ENCODE results near the gene RFX1. TPM values are rescaled to one million over a fixed set of nuclear protein-coding genes. Genes with fewer than 3 reads are reported as not detected.
A peak's percentile ranks its signal among the peaks of the same experiment; 100 is the strongest.
"Not testable (repeated sequence)": the region's sequence is repeated elsewhere in the genome, so short reads cannot be mapped to it uniquely, and the experiment has no call there.

Gene RFX1
- total RNA-seq, 1 donor from 2014 or later, result 4.3 TPM

DNA sequence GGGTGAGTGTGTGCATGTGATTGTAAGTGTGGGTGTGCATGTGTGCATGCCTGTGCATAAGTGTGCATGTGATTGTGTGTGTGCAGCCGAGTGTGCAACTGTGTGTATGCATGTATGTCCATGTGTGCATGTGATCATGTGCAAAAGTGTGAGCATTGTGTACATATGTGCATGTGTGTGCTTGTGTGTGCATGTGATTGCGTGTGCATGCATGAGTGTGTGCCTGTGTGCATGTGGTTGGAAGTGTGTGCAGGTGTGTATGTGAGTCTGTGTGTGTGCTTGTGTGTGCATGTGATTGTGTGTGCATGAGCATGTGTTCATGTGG lies 71.4 kb downstream of the RFX1 start:
- DNase-seq, result no peak

DNA sequence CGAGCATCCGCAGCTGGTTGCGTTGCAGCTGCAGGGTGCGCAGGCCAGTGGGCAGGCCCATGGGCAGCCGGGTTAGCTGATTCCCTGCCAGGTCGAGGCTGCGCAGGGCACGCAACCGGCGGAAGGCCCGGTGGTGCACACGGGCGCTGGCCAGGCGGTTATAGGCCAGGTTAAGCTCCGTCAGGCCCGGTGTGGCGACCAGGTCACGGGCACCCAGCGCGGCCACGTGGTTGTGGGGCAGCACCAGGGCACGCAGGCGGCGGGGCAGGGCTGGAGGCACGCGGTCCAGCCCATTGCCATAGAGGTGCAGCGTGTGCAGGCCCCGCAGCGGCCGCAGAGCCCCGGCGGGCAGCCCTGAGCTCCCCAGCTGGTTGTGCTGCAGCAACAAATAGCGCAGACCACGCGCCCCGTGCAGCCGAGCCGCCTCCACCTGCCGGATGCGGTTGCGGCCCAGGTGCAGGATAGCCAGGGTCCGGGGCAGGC lies 73.2 kb downstream of the RFX1 start:
- no peak for DNase-seq

DNA sequence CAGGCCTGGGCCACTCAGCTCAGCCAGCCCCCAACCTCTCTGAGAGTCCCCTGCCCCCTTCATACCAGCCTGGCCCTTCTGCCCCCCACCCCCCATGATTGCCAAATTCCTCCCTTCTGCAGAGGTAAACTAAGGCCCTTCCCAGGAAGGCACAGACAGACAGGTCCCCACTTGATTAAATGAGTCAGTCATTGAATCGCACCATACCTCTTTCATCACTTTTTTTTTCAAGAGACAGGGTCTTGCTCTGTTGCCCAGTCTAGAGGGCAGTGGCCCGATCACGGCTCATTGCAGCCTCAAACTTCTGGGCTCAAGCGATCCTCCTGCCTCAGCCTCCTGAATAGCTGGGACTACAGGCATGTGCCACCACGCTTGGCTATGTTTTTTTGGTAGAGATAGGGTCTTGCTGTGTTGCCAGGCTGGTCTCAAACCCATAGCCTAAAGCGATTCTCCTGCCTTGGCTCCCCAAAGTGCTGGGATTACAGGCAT lies 73.9 kb downstream of the RFX1 start:
- no peak for DNase-seq

DNA sequence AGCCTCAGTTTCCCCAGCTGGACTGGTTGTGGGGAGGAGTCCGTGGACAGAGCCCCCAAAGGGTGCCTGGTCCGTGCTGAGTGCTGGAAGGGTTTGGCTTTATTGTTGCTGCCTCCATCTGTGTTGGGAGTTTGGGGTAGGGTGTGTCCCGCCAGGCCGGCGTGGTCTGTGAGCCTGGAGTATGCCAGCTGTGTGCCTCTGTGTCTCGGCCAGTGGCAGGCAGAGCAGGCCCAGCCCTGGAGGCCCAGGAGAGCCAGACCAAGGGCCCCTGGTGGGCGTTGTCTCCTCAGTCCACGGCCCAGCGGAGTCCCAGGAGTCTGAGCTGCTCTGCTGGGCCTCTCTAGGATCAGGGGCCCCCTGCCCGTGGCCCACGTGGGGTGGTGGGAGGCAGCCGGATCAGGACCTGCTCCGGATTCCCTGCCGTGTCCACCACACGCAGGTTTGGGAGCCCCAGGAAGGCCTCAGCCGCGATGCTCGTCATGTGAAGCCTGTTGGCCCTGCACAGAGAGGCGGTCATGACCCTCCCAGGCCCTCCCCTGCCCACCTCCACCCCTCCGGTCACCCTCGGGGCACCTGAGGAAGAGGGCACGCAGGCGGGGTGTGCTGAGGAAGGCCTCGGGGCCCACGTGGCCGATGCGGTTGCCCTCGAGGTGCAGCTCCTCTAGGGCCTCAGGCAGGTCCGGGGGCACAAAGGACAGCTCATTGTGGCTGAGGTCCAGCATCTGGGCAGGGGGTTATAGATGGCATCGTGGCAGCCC lies 74.5 kb downstream of the RFX1 start:
- no peak for DNase-seq

DNA sequence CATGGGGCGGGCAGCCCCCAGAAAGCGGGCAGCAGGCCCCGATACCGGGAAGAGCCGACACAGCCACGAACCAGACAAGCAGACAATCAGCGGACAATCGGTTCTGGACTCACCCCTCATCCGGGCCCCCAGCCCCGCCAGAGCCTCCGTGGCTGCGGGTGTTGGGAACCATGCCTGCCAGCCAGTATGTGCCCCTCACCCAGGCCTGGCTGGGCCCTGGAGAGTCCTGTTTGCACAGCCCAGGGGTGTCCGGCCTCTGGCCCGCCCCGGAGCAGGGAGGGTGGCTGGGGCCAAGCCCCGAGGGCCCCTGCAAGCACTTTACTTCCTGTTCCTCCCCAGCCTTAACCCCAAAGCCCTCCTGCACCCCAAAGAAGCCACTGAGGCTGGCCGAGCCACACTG lies 75.7 kb downstream of the RFX1 start:
- no peak for DNase-seq

DNA sequence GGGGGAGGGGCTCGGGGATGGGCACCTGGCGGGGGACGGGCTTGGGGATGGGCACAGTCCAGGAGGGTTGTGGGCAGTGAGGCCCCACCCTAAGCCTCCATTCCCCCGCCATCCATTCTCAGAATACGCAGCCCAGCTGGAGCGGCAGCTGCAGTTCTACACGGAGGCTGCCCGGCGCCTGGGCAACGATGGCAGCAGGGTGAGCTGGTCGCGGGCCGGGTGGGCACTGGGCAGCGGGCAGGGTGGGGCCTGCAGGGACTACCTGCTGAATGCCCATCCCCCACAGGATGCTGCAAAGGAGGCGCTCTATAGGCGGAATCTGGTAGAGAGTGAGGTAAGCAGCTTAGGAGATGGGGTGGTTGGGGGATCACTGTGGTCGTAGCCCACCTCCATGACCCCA lies 76.2 kb downstream of the RFX1 start:
- no peak for DNase-seq

DNA sequence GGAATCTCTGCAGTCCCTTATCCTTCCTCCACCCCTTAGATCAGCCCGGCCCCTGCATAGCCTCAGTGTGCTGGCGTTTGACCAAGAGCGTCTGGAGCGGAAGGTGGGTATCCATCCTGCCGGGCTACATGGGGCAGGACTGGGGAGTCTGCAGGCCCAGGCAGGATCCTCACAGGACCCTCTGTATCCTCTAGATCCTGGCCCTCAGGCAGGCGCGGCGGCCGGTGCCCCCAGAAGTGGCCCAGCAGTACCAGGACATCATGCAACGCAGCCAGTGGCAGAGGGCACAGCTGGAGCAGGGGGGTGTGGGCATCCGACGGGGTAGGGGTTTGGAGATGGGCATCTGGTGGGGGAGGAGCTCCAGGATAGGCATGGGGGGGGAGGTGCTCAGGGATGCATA lies 76.8 kb downstream of the RFX1 start:
- no peak for DNase-seq

DNA sequence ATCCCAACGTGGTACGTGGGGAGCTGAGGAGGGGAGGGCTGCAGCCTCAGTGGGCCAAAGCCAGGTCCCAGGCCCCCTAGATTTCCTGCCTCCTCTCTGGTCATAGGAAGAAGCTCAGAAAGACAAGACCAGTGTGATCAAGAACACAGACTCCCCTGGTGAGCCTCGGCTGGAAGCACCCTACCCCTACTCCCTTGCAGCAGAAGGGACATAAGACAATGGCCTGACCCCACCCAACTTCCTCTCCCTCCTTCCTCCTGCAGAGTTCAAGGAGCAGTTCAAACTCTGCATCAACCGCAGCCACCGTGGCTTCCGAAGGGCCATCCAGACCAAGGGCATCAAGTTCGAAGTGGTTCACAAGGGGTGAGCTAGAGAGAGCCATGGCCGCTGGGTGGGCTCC lies 79.4 kb downstream of the RFX1 start:
- no peak for DNase-seq

DNA sequence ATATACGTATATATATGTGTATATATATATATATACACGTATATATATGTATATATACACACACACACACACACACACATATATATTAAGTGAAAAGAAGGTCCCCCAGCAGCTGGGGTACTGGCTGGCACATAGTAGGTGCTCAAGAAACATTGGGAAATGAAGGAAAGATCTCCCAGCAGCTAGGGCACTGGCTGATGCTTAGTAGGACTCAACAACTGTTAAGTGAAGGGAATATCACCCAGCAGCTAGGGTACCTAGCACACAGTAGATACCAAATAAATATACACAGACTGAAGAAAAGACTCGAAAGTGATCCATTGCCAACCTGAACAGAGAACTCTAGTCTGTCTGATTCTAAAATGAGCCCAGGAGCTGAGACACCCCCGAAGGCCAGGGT lies 80.1 kb downstream of the RFX1 start:
- DNase-seq, result no peak

DNA sequence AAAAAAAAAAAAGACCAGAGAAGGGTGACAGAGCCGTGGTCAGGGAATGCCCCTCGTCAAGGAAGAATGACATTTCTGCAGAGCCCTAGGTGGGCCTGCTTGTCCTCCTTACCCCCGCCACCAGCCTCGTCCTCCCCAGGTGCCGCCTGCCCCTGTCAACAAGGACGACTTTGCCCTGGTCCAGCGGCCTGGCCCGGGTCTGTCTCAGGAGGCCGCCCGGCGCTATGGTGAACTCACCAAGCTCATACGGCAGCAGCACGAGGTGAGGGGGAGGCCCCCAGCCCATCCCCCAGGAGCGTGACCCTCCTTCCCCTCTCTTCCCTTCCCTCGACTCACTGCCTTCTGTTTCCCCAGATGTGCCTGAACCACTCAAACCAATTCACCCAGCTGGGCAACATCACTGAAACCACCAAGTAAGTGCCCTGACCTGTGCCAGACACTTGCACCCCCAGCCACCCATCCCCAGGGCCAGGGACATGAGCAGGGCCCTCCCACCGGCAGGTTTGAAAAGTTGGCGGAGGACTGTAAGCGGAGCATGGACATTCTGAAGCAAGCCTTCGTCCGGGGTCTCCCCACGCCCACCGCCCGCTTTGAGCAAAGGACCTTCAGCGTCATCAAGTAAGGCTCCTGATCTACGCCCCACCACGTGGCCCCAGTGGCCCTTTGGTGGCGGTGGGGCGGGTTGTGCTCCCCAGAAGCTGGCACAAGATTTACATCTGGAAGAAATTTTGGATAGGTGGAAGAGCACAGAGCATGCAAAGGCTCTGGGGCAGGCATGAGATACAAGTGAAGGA lies 82.7 kb downstream of the RFX1 start:
- DNase-seq, result no peak

DNA sequence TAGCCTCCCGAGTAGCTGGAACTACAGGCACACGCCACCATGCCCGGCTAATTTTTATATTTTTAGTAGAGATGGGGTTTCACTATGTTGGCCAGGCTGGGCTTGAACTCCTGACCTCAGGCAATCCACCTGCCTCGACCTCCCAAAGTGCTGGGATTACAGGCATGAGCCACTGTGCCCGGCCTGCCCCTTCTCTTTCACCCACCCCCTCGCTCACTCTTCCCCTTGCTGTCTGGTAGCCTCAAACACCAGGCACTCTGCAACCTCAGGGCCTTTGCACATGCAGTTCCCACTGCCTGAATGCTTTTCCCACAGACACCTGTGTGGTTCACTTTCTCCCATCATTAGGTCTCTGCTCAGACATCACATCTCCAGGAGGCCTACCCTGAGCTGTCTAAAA lies 84.0 kb downstream of the RFX1 start:
- not testable (repeated sequence) for DNase-seq

DNA sequence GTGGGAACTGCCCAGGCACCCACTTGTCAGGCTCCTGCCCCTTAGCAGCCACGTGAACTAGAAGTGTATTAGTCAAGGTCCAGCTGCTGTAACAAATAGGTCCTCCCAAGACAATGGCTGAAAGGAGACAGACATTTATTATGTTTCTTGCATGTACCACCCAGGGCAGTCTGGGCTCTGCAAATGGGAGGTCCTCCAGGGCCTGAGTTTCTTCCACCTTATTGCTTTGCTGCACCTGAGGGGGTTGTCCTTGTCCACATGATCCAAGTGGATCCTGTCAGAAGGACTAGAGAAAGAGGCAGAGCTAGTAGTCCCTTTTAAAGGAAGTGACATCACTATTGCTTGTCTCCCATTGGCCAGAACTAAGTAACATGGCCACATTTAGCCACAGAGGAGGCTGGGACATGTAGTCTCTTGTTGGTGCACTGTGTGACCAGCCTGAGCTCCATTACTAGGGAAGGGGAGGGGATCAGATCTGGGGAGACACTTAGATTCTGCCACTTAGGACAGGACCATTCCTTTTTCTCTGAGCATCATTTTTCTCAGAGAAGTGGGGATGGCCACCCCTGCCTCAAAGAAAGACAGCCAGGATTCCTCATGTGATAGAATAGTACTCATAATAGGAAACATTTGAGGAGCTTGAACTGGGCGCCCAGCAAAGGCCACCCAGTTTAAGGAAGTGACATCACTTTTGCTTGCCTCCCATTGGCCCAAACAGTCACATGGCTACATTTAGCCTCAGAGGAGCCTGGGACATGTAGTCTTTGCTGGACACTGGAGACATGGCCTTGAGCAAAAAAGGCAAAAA lies 85.0 kb downstream of the RFX1 start:
- peak; percentile 51 for DNase-seq

DNA sequence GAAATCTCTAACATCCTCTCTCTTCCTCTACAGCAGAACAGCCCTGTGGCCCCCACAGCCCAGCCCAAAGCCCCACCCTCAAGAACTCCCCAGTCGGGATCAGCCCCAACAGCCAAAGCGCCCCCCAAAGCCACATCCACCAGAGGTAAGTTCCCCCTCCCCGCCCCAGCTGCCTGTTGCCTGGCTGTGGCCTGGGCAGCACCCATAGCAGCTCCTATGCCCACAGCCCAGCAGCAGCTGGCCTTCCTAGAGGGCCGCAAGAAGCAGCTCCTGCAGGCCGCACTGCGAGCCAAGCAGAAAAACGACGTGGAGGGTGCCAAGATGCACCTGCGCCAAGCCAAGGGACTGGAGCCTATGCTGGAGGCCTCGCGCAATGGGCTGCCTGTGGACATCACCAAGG lies 85.6 kb downstream of the RFX1 start:
- no peak for DNase-seq

DNA sequence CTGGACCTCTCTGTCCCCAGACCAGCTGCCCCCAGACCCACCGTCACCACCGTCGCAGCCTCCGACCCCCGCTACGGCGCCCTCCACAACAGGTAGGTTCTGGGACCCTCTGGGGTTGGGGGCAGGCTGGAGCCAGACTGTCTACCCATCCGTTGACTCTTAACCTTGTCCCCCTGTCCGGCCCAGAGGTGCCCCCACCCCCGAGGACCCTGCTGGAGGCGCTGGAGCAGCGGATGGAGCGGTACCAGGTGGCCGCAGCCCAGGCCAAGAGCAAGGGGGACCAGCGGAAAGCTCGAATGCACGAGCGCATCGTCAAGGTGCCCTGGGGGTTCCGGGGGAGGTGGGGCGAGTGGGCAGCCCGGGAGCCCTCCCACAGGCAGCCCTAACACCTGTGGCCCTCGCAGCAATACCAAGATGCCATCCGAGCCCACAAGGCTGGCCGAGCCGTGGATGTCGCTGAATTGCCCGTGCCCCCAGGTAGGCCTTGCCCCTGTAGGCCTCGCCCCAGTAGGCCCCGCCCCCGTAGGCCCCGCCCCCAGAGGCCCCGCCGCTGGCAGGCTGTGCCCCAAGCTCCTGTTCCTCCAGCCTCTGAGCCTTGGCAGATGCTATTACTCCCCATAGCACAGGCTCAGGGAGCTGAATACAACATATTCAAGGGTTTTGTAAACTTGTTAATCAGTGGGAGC lies 87.3 kb downstream of the RFX1 start:
- DNase-seq, result no peak

DNA sequence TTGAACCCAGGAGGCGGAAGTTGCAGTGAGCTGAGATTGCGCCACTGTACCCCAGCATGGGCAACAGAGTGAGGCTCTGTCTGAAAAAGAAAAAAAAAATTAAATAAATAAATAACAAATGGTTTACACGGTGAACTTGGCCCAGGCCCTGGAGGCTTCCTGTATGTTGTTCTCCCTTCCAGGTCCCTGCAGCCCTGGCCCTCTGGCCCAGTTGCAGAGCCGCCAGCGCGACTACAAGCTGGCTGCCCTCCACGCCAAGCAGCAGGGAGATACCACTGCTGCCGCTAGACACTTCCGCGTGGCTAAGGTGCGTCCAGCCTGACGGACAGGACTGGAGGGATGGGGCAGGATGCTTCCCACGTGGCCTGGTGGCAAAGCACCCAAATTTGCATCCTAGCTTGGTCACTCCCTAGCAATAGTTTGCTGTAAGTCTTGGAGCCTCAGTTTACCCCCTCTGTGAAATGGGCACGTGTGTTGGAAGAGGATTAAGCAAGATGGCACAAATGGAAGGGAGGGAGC lies 88.2 kb downstream of the RFX1 start:
- no peak for DNase-seq

DNA sequence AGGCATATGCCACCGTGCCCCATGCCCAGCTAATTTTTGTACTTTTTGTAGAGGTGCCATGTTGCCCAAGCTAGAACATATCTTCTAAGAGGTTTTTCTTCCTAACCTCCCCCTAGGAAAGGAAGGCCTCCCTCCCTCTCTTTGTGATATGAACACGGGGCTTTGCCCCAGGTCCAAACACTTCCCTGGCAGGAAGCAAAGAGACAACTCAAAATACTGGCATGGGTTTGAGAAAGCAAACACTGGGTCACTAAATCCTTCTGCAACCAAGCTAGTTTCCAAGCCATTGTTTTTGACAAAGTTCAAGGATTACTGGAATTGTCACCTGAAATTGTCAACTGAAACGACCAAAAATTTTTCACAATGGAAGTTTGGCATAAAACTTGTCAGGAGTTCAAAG lies 91.3 kb downstream of the RFX1 start:
- no peak for DNase-seq

DNA sequence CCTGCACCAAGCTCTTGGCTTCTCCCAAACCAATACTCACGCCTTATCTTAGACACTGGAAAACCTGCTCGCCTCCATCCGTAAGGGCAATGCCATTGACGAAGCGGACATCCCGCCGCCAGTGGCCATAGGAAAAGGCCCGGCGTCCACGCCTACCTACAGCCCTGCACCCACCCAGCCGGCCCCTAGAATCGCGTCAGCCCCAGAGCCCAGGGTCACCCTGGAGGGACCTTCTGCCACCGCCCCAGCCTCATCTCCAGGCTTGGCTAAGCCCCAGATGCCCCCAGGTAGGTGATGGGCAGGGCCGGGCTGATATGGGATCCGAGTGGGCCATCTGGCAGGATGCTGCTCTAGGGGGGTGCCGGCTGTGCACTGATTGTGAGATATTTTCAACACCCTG lies 92.8 kb downstream of the RFX1 start:
- no peak for DNase-seq

Other genes with a start within 250 kb of the RFX1 start
- gene MRI1, start 241.8 kb downstream of the RFX1 start, total RNA-seq, result 46.8 TPM
- 45.6 TPM for gene C19orf53, start 231.9 kb downstream of the RFX1 start, total RNA-seq
- gene ZSWIM4, start 210.9 kb downstream of the RFX1 start, total RNA-seq, result 10.6 TPM
- not detected for gene NANOS3, start 129.2 kb downstream of the RFX1 start, total RNA-seq
- 3.1 TPM for gene BRME1, start 100.2 kb downstream of the RFX1 start, total RNA-seq
- 11.9 TPM for gene CC2D1A, start 100.1 kb downstream of the RFX1 start, total RNA-seq
- 1.5 TPM for gene PODNL1, start 67.9 kb downstream of the RFX1 start, total RNA-seq
- 12.3 TPM for gene DCAF15, start 53.8 kb downstream of the RFX1 start, total RNA-seq
- gene RLN3, start 21.8 kb upstream of the RFX1 start, total RNA-seq, result not detected
- 4.3 TPM for gene IL27RA, start 25.4 kb upstream of the RFX1 start, total RNA-seq
- 0.21 TPM for gene PALM3, start 55.8 kb upstream of the RFX1 start, total RNA-seq
- 1.5 TPM for gene MISP3, start 66.5 kb upstream of the RFX1 start, total RNA-seq
- not detected for gene C19orf67, start 79.5 kb upstream of the RFX1 start, total RNA-seq
- gene SAMD1, start 84.4 kb upstream of the RFX1 start, total RNA-seq, result 24.7 TPM
- 209 TPM for gene PRKACA, start 111.4 kb upstream of the RFX1 start, total RNA-seq
- 6.7 TPM for gene ASF1B, start 130.3 kb upstream of the RFX1 start, total RNA-seq
- 18.2 TPM for gene ADGRL1, start 199.8 kb upstream of the RFX1 start, total RNA-seq

Measured in tongue (tissue), 2 donors.